NCI-H1092 treated with DMSO at 0.1 percent for 48 hours (cell line): Measurements from ENCODE around the gene DPEP1.
"Not testable (repeated sequence)": the region's sequence is repeated elsewhere in the genome, so short reads cannot be mapped to it uniquely, and the experiment has no call there.

Experiments
- DNase-seq: peaks from one replicate; lab custom pipeline; 2025; lab: John Stamatoyannopoulos, UW

DPEP1 gene

GRCh38 chr16:89613231-89613953 lies at the start of gene DPEP1:
DPEP1 (plus strand) TSS chr16:89613642; CDS start chr16:89630411, 16,769 bp downstream.
- DNase-seq = no peak

DNA sequence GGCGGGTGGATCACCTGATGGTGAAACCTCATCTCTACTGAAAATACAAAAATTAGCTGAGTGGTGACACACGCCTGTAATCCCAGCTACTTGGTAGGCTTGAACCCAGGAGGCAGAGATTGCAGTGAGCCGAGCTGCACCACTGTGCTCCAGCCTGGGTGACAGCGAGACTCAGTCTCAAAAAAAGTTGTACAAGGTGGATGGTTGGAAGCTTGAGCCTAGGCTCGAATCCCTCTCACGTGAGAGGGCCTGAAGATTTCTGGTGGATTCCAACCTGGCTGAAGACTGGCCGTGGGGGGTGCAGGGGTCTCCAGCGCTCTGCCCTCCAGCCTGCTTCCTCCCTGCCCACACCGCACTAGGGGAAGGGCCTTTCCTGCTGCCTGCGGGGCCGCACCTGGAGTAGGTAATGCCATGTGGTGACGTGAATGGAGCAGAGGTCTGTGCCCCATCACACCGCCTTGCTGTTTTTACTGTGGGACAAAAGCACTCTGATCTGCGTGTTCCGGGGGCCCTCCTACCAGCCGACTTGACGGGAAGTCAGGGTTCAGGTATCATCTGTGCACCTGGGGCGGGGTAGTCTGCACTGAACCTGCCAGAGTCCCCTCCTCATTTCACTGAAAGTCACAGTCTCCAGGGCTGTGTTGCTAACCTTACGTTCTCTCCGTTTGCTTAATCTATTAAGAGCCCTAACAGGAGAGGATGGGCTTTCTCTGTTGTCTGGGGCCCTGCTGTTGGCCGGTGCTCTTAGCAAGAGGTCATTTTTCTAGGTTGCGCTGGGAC lies 48.8 kb upstream of the DPEP1 start:
- DNase-seq = no peak

DNA sequence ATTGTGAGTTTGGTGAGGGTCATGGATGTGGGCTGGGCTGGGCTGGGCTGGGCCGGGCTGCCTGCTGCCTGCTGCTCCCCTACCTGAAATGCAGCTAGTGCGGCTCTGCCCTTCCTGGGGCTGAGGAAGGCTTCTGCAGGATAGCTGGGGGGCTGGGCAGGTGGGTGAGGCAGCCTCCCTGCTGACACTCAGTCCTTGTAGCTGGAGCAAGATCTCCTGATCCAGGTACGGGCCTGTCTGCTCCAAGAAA lies 48.3 kb upstream of the DPEP1 start:
- no peak for DNase-seq

DNA sequence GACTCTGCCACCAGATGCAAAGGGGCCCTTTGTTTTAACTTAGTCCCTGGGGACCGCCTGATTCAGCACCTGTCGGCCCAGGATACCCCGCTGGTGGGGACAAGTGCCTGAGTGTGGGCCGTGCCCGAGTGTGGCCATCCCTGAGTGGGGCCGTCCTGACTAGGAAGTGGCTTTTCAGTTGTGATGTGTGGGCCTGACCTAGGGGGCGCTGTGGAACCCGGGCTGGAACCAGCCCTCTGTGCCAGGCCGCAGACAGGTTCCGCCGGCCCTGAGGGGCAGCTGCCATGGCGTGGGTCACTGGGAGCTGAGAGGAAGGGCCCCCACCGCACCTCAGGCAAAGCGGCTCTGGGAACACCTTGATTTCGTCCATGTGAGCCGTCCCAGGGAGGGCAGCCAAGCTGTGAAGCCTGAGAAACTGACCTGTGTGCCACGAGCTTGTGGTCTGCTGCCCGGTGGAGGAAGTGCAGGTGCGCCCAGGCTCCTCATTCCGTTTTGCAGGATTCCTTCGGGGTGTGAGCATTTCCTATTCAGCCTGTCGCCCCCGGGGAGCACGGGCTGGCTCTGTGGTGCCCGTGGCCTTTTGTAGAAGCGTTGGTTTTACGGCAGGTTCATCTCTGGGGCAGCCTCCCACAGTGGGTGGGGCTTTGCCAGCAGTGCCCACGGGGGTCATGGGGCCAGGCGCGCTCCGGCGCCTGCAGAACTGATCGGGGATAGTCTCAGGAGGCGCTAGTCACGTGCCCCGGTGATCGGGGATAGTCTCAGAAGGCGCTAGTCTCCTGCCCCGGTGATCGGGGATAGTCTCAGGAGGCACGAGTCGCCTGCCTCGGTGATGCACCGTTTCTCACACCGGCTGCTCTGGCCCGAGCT lies 47.7 kb upstream of the DPEP1 start:
- DNase-seq = peak; percentile 34

GRCh38 chr16:89567656-89568594 lies 45.5 kb upstream of the DPEP1 start:
- no peak for DNase-seq

GRCh38 chr16:89569506-89570341 lies 43.7 kb upstream of the DPEP1 start:
- DNase-seq = no peak

DNA sequence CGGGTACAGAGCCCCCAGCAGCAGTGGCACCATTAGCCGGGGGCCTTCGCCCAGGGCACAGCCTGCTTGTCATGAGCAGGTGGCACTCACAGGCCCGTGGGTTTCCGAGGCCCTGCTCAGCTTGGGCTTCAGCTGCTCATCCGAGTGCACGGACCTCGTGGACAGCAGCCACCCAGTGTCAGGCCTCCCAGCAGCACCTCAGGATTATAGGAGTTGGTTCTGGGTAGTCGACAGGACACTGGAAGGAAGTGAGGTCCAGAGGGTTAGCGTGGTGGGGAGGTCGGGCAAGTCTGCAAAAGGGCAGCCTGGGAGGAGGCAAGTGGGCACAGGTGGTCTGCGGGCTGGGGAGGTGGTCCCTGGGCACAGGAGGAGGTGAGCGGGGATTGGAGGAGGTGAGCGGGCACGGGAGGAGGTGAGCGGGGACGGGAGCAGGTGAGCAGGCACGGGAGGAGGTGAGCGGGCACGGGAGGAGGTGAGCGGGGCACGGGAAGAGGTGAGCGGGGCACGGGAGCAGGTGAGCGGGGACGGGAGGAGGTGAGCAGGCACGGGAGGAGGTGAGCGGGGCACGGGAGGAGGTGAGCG lies 43.0 kb upstream of the DPEP1 start:
- DNase-seq = no peak

DNA sequence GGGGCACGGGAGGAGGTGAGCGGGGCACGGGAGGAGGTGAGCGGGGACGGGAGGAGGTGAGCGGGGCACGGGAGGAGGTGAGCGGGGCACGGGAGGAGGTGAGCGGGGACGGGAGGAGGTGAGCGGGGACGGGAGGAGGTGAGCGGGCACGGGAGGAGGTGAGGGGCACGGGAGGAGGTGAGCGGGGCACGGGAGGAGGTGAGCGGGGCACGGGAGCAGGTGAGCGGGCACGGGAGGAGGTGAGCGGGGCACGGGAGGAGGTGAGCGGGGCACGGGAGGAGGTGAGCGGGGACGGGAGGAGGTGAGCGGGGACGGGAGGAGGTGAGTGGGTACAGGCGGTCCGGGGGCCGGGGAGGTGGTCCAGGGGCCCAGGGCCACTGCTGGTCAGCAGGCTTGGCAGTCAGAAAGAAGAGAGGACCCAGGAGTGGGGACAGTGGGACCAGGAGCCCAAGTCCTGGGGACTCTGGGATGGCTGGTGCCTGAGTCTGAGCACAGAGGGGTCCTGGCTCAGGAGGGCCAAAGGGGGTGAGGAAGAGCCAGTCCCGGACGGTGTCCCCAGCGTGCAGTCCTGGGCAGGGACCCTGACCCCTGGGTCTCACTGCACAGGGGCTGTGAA lies 42.4 kb upstream of the DPEP1 start:
- DNase-seq = not testable (repeated sequence)

GRCh38 chr16:89571636-89572035 lies 41.8 kb upstream of the DPEP1 start:
- DNase-seq = no peak

DNA sequence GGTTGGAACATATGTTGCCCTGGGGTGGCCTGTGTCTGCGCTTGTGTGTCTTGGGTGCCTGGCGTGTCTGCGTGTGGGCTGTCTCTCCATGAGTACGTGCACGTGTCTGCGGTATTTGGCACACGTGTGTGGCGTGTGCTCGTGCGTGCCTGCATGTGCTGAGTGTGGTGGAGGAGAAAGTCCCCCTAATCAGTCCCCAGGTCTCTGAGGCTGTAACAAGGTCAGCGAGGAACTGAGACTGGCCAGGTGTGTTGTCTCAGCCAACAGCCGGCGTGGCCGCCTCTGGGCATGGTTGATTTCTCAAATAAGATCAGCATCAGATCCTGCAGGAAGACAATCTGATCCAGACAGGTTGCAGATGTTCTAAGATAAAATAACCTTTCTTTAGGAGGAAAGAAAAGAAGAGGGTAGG lies 41.4 kb upstream of the DPEP1 start:
- DNase-seq = no peak

- no peak for DNase-seq
Measured at GRCh38 chr16:89572485-89573205, 40.8 kb upstream of the DPEP1 start.

- no peak for DNase-seq
Measured at GRCh38 chr16:89573826-89574680, 39.4 kb upstream of the DPEP1 start.

GRCh38 chr16:89574681-89575246 lies 38.7 kb upstream of the DPEP1 start:
- DNase-seq = no peak

- DNase-seq = no peak
Measured at GRCh38 chr16:89575247-89576152, 37.9 kb upstream of the DPEP1 start, which contains the start of gene CPNE7. CPNE7 (plus strand) TSS chr16:89575758; CDS start chr16:89575898, 140 bp downstream.

DNA sequence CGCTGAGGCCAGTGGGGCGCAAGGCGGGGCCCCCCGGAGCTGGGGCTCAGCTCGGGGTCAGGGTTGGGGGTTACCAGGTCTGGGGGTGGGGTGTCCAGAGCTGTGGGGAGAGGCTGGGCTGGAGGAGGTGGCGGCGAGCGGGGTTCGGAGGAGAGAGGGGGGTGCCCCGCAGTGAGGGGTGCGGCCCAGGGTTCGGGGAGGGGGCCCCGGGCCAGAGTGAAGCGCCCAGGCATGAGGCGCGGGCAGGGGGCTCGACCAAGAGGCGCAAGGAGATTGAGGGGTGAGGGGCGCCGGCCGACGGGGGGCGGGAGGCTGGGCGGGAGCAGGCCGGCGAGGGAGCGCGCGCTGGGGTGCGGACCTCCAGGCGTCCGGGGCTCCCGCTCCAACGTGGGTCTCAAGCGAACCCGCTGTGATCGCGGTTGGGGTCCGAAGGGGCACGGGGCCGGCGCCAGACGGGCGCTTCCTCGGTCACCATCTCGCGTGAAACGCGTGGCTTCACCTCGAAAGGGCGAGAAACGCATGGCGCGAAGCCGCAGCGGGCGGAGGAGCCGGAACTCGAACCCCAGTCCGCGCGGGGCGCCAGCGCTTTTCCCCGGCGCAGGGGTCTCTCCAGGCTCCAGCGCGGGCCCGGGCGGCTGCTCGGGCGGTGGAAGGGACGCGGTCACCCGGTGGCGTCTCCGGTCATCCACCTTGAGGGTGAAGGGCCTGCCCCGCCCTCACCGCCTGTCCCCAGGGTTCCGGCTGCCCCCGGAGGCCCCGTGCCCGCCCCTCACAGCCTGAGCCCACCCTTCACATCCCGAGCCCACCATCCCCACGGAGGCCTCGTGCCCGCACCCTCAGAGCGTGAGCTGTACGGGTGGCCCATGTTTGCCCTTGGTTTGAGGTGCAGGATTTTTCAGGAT lies 37.0 kb upstream of the DPEP1 start:
- no peak for DNase-seq
